ENCODE results near the gene OS9. TPM values are rescaled to one million over a fixed set of nuclear protein-coding genes. Genes with fewer than 3 reads are reported as not detected.

Gene OS9
- total RNA-seq, 1 experiment from 2014 or later, result 298 TPM

GRCh38 chr12:57722716-57723629, 29.0 kb downstream of the OS9 start:
- DNase-seq (ENCODE audit: low read depth), result no peak

- DNase-seq (ENCODE audit: low read depth), result no peak
Observed at GRCh38 chr12:57723630-57723962, 29.7 kb downstream of the OS9 start.

GRCh38 chr12:57724003-57724935, 30.3 kb downstream of the OS9 start:
- no peak for DNase-seq (ENCODE audit: low read depth)

DNA sequence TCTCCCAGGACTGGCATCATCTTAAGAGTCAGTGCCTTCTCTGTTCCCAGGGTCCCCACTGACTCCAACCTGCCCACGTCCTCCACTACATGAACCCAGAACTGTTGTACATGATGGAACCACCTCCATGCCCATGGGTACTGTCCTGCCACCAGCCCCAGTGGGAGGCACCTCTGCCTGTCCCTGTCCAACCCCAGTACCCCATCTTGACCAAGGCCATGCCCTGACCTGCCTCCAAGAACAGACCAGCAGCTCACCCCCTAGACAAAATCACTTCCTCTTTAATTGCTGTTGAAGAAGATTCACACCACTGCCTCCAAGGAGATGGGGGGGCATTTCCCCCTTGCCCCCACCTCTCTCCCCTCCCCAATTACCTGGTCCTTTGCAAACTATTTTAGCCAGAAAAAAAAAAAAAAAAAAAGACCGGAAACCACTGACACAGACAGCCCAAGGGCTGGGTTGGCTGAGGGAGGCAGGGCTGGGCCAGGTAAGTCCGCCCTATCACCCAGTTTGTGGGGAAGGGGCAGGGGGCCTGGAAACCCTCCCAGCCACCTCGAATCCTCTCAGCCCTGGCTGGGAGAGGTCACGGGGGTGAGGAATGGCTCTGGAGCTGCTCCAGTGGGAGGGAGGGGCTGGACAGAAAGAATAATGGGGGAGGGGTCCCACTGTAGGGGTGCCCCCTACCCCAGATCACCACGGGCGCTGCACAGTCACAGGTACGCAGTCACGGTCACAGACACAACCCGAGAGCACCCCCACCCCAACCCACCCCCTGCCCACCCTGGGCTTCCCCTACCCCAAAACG, 31.2 kb downstream of the OS9 start:
- no peak for DNase-seq (ENCODE audit: low read depth)

GRCh38 chr12:57725851-57726150, 31.9 kb downstream of the OS9 start:
- no peak for DNase-seq (ENCODE audit: low read depth)

GRCh38 chr12:57726151-57726883, 32.4 kb downstream of the OS9 start:
- DNase-seq (ENCODE audit: low read depth), result peak; percentile 80

GRCh38 chr12:57726884-57727757, 33.2 kb downstream of the OS9 start:
- no peak for DNase-seq (ENCODE audit: low read depth)

DNA sequence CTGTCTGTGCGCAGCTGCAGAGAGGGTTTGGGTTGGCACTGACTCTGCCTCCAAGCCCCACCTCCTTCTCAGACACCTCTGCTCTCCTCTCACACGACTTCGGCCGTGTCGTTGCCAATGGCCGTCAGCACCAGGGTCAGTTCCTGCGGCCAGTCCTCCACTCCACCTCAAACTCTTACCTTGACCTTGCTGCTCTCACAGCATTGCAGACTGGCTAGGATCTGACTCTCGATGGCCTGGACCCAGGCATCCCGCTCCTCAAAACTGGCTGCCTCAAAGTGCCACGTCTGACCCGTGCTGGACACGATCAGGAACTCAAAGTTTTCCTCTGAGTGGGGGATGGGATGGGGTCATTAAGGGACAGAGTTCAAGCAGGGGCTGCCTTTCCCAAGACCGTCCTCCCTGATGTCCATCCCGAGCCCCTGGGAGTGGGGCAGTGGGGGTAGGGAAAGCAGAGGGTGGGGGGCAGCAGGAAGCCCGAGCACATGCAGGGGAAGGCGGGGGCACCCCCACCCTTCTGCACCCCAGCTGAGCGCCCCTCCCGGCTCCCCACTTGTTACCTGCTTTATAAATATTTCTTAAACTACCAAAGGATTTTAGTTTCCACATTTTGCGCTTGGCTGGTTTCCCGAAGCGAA, 33.9 kb downstream of the OS9 start:
- DNase-seq (ENCODE audit: low read depth), result no peak

- DNase-seq (ENCODE audit: low read depth), result no peak
Observed at GRCh38 chr12:57729321-57729844, 35.5 kb downstream of the OS9 start.

GRCh38 chr12:57730336-57731067, 36.6 kb downstream of the OS9 start:
- DNase-seq (ENCODE audit: low read depth), result no peak

DNA sequence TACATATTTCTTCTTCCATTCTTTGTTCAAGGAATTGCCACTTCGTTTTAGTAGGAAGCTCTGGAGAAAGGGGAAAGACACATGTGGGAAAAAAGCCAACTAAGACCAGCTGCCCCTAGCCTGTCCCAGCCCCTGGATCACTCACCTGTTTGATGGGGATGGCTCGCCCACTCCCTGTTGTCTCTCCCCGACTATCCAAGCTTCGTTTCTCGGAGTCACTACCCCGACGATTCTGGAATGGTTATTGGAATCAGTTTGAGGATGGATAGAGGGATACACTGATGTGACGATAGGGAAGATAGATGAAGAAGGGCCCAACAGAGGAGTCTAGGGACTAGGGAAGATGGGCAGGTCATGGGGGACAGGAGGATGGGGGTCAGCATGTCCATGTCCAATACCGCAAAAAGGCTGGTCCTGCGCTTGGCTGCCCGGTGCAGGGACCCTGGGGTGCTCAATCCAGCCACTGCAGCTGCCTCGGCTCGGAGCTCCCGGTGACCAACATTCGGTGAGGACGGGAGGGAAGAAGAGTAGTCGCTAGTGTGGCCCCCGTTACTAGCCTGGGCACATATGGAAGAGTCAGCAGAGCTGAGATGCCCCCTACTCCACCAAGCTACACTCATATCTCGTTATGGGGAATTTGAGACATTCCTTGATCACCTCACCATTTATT, 37.6 kb downstream of the OS9 start:
- no peak for DNase-seq (ENCODE audit: low read depth)

DNA sequence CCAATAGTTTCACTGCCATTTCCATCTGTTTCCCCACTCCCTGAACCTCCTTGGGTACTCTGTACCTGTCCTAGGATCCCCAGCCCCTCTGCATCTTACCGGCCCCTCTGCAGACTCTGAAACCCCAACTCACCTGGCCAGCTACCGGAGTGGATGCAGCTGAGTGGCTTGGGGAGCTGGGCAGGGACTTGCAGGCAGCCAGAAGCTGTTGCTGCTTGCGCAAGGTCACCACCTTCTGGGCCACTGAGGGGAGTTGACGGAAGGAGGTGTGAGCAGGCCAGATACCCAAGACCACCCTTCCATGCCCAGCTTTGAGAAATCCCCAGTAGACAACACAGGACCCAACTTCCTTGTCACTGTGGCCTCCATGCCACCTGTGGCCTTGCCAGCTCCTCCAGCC, 38.3 kb downstream of the OS9 start:
- DNase-seq (ENCODE audit: low read depth), result no peak

DNA sequence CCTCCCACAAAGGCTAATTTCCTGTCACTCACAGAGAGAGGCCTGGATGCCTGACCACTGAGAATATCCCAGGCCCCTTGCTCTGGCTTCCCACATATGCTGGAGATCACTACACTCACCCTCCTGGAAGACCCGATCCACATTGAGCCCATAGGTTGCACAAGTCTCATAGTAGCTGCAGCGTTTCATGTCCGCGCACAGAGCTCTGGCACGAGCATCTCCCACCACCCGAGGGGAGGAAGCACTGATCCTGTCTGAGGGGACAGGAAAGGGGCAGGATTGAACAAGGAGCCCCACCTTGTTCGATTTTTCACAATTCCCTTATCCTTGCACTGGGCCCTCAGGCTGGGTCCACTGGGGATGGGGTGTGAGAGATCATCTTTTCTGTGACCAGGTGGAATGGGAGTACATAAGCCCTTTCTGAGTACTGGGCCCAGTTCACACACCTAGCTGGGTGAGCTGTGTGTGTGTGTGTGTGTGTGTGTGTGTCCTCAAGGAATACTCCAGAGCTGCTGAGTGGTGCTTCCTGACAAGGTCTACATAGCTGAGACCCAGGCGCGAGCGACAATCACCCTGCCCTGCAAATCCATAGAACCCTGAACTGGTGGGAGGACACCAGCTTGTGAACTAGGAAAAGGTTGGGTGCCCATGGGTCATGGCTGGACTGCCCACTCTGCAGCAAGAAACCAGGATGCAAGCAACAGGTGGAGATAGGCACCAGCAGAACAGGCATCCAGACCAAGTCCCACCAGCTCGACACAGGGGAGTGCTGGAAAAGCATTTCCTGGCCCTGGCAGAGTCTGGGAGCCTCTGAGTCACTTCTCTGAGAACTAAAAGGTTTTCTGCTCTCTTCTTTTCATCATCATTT, 39.0 kb downstream of the OS9 start:
- DNase-seq (ENCODE audit: low read depth), result no peak

DNA sequence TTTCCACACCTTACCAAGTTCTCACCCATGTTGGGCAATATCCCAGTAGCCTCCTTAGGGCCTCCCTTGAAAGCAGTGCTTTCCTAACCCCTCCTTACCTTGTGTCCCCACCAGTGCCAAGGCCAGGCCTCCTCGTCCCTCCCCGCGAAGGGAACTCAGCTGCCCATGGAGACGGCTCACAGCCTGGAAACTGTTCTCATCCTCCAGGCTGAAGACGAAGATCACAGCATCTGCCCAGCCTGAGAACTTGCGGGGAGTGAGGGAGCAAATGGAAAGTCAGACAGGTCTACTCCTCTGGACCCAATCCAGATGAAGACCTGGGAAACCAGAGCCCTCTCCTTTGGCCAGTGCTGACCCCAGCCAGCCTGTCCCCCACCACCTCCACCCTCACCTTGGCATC, 40.0 kb downstream of the OS9 start:
- no peak for DNase-seq (ENCODE audit: low read depth)

- peak; percentile 36 for DNase-seq (ENCODE audit: low read depth)
Observed at GRCh38 chr12:57734591-57734990, 40.7 kb downstream of the OS9 start.

DNA sequence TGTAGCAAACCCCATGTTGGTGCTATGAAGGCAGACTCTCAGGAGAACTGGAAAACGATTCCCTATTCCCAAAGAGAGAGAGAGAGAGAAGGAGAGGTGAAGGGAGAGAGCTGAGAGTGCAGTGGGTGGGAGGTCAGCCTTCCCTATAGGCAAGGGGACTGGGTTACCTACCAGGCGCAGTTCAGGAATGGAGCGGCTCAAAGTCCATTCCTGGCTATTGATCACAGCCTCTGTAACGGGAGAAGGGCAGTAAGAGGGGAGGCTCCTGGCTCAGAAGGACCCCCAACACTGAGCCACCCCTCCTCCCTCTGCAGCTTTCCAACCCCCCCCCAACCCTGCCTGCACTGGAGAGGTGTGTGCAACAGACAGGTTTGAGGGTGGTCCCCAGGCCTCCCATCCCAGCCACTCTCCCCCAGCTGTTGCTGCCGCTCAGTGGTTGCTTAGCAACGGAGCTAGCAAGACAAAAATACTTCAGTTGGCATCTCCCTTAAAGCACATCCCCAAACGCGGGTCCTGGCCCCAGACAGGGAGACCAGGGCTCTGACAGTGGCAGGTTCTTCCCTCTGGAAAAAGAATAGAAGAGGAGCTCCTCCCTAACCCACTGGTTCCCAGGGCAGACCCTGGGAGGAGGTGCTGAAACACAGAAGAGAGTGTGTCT, 41.4 kb downstream of the OS9 start:
- DNase-seq (ENCODE audit: low read depth), result peak; percentile 39

Measured in M059J (cell line).